ENCODE data around the gene GMDS.

- TF ChIP-seq CTCF (IDR thresholded peaks at IDR 0.05; ENCODE audit: low read depth, low read length) (no peak), EZH2phosphoT487 (IDR thresholded peaks at IDR 0.05; ENCODE audit: low read depth) (no peak)
Measured at GRCh38 chr6:1608222-1609040, 637.0 kb downstream of the GMDS start.

Data from OCI-LY3 (cell line).